Subcutaneous adipose tissue (tissue), 4 donors: Measurements from ENCODE around the gene FAM193B. TPM values are rescaled to one million over a fixed set of nuclear protein-coding genes. Genes with fewer than 3 reads are reported as not detected.

ENCODE experiments used
- total RNA-seq, 4 donors: library from RNA; depleted of rRNA; stranded (reverse); fragments of >200 nt; gene quantifications; one replicate each; pipeline ENCODE4 v1.1.0, GENCODE V29; 2016
- TF ChIP-seq, protein P1 (sequence below): fragments of 450-650 bp; IDR thresholded peaks from one replicate; pipeline ENCODE4 v1.5.1; 2016; ENCODE audit warnings: low read depth, mild to moderate bottlenecking, control low read depth, antibody characterized with exemption, moderate library complexity

Gene FAM193B
- total RNA-seq, 4 donors from 2014 or later: 25.8 to 95.5 (median 35.5) TPM

GRCh38 chr5:177477701-177478477, 76.5 kb downstream of the FAM193B start:
- TF ChIP-seq, protein P1, sequence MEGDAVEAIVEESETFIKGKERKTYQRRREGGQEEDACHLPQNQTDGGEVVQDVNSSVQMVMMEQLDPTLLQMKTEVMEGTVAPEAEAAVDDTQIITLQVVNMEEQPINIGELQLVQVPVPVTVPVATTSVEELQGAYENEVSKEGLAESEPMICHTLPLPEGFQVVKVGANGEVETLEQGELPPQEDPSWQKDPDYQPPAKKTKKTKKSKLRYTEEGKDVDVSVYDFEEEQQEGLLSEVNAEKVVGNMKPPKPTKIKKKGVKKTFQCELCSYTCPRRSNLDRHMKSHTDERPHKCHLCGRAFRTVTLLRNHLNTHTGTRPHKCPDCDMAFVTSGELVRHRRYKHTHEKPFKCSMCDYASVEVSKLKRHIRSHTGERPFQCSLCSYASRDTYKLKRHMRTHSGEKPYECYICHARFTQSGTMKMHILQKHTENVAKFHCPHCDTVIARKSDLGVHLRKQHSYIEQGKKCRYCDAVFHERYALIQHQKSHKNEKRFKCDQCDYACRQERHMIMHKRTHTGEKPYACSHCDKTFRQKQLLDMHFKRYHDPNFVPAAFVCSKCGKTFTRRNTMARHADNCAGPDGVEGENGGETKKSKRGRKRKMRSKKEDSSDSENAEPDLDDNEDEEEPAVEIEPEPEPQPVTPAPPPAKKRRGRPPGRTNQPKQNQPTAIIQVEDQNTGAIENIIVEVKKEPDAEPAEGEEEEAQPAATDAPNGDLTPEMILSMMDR: no peak

- TF ChIP-seq, protein P1: no peak
Observed at GRCh38 chr5:177476531-177477233, 77.7 kb downstream of the FAM193B start.

GRCh38 chr5:177475563-177476427, 78.6 kb downstream of the FAM193B start:
- TF ChIP-seq, protein P1: no peak

- TF ChIP-seq, protein P1: no peak
Observed at GRCh38 chr5:177474846-177475562, 79.4 kb downstream of the FAM193B start.

GRCh38 chr5:177474002-177474476, 80.3 kb downstream of the FAM193B start:
- TF ChIP-seq, protein P1: no peak

- TF ChIP-seq, protein P1: no peak
Observed at GRCh38 chr5:177473443-177474001, 80.8 kb downstream of the FAM193B start, which contains the start of gene DBN1. TSS of gene DBN1 (minus strand) at chr5:177473634. CDS start at chr5:177473521, 113 bp downstream.
